GDM1 (cell line): Measurements from ENCODE around the gene HYAL1.
"Not testable (repeated sequence)": the region's sequence is repeated elsewhere in the genome, so short reads cannot be mapped to it uniquely, and the experiment has no call there.

ENCODE experiments used
- DNase-seq: peaks from one replicate; lab custom pipeline; 2025; lab: John Stamatoyannopoulos, UW

The HYAL1 gene

DNA sequence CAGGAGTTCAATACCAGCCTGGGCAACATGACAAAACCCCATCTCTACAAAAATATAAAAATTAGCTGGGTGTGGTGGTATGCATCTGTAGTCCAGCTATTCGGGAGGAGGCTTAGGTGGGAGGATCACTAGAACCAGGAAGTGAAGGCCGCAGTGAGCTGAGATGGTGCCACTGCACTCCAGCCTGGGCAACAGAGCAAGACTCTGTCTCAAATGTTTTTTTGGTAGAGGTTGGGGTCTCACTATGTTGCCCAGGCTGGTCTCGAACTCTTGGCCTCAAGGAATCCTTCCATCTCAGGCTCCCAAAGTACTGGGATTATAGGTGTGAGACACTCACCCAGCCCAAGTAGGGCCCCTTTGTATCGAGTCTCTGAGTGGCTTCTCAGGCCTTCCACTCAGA, 9.3 kb downstream of the HYAL1 start:
- no peak for DNase-seq

GRCh38 chr3:50293079-50293801, 10.1 kb downstream of the HYAL1 start:
- DNase-seq, result no peak

DNA sequence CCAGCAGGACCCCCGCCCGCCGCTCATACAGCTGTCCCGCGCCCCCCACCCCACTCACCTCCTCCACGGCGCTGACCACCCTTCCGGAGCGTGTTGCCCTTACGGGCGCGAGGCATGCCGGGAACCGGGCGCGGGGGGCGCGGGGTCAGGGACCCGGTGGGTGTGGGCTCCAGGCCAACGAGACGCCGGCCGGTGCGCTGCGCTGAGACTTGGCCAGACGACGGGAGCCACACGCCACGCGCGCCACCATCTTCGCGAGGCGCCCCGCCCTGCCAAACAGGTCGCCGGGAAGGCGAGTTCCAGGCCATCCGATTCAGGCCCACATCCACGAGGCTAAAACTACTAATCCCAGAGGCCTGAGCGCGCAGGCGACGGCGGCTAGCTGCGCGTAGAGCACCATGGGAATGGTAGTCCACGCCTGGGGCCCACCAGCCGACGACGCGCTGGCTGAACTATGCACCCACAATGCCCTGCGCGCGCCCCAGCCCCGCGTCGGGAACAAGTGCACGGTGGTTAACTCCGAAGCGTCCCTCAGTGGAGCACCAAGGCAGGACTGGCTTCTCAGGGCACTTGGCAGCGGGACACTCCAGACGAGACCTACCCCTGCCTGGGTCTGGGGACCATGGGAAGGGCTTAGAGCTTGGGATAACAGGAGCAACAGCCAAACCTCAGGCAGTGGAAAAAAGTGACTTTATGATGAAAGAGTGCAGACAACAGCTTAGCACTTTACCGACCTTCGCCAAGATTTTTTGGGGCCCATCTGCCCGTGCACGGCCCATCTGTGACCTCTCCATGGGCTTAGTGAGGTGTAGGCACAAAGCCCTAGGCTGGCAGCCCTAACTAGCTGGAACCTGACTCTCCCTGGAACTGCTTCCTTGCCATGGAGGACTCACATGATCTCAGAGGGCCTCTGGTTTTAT, 11.0 kb downstream of the HYAL1 start, which contains the start of gene IFRD2:
IFRD2 (minus strand) TSS at position 271 of the 920 bp plus-strand sequence; CDS start at position 116, 155 bp downstream.
- peak; percentile 96 for DNase-seq

GRCh38 chr3:50290161-50290641, 13.2 kb downstream of the HYAL1 start:
- no peak for DNase-seq

GRCh38 chr3:50289130-50289529, 14.2 kb downstream of the HYAL1 start:
- DNase-seq, result no peak

GRCh38 chr3:50288387-50289007, 14.9 kb downstream of the HYAL1 start:
- no peak for DNase-seq

DNA sequence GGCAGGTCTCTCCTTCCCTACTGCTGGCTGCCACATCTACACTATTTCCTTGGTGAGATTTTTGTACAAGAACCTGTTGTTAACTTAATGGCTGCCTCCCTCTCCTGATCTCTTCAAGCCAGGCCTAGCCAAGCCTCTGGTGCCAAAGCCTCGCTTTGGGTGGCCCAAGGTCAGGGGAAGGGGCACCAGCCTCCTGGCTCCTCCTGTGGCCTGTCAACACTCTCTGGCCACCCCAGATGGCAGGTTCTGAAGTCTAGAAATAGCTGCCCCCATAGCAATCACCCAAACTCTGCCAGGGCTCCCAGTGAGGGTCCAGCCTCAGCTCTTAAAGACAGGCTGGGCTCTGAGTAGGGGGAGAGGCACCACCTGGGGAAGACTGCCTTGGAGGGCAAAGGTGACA, 16.1 kb downstream of the HYAL1 start:
- no peak for DNase-seq

- no peak for DNase-seq
Observed at GRCh38 chr3:50286322-50287227, 16.8 kb downstream of the HYAL1 start.

DNA sequence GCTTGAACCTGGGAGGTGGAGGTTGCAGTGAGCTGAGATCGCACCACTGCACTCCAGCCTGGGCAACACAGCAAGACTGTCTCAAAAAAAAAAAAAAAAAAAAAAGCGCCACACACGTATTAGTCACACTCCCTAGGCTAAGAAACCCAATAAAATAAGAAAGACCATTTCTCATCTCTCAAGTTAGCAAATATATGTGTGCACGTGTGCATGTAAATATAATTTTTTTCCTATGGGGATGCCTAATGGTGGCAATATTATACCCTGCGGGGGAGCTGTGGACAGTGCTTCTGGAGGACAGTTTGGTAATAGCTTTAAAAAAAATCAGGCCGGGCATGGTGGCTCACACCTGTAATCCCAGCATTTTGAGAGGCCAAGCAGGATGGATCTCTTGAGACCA, 19.3 kb downstream of the HYAL1 start:
- not testable (repeated sequence) for DNase-seq

GRCh38 chr3:50279255-50280016, 23.9 kb downstream of the HYAL1 start:
- no peak for DNase-seq

- no peak for DNase-seq
Observed at GRCh38 chr3:50278880-50279224, 24.5 kb downstream of the HYAL1 start, which contains the start of gene LSMEM2. Gene LSMEM2 (plus strand): TSS chr3:50279087. CDS start chr3:50279114, 27 bp downstream.

DNA sequence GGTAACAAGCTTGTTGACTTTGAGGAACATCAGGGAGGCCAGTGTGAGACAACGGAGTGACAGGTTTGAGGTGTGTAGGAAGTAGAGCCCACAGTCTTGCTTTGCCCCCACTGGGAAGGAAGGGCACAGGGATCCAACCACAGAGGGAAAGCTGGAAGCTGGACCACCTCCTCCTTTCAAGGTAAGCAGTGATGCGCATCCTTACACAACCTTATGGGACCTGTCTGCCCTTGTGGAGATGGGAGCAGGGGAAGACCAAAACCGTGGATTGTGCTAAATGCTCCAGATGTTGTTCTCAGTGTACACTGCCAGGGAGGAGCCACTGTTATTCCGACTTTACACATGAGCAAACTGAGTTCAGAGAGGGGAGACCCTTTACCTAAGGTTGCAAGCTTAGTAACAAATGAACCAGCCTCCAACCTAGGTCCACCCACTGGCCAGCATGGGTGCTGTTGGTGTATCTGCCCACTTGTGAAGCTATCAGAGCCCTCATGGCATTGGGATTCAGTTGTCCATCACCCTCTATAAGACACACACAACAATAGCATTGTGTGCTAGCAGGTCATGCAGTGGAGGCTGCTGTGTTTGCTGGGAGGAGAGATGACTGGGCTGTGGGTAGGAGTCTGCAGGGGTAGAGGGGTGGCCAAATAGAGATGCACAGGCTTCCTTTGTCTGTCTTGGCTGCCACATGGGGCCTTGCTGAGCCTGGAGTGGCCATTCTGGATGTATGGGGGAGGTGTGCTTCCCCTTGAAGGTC, 25.1 kb downstream of the HYAL1 start:
- no peak for DNase-seq

GRCh38 chr3:50276762-50277101, 26.6 kb downstream of the HYAL1 start:
- no peak for DNase-seq

GRCh38 chr3:50275996-50276761, 27.2 kb downstream of the HYAL1 start:
- DNase-seq, result no peak

DNA sequence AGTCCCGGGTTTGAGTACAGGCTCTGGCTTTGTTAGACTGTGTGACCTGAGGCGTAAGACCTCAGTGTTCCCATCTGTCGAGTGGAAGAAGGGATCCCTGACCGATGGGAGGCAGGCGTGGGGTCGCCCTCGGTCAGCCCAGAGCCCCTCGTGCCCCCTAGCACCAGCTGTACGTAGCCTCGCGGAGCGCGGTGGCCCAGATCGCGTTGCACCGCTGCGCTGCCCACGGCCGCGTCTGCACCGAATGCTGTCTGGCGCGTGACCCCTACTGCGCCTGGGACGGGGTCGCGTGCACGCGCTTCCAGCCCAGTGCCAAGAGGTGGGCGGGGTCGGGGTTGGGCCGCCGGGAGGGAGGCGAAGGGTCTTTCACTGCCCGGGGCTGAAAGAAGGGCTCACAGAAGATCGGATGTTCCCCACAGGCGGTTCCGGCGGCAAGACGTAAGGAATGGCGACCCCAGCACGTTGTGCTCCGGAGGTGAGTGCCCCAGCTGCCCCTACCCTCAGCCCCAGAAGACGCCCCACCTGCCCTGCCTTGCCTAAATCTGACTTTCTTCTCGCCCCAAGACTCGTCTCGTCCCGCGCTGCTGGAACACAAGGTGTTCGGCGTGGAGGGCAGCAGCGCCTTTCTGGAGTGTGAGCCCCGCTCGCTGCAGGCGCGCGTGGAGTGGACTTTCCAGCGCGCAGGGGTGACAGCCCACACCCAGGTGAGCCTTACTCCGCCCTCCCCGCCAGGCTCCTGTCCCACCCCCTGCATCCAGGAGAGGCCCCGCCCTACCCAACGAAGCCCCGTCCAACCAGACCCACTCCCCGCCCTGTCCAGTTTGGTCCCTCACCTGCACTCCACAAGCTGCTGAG, 28.0 kb downstream of the HYAL1 start:
- no peak for DNase-seq

- peak; percentile 42 for DNase-seq
Observed at GRCh38 chr3:50274371-50275104, 28.8 kb downstream of the HYAL1 start.

- DNase-seq, result no peak
Observed at GRCh38 chr3:50273689-50274065, 29.7 kb downstream of the HYAL1 start.
